Cardiac fibroblast (primary cell): ENCODE data around the gene ANKRD55.

Experiments
- DNase-seq, 2 donors: peaks; one replicate each; pipeline versions ENCODE4 v3.0.0 to v3.0.0-alpha.2; 2010; ENCODE audit warnings: low read depth in 2 of 2
- H3K4me3 ChIP-seq, 2 donors: replicated peaks in 1 of 2; 1 replicate in 1 of 2; 2 replicates in 1 of 2; pipeline ENCODE4 v1.5.1; 2011; ENCODE audit warnings: low read depth in 2 of 2, low read length in 2 of 2, mild to moderate bottlenecking in 2 of 2, moderate library complexity in 1 of 2
- TF ChIP-seq, protein P1 (sequence below): IDR thresholded peaks from one replicate; pipeline ENCODE4 v1.5.1; 2011; ENCODE audit warnings: low read depth, mild to moderate bottlenecking, low read length, inconsistent platforms

Gene ANKRD55

GRCh38 chr5:56078278-56079156, 154.6 kb downstream of the ANKRD55 start:
- no peak overlapping the region for H3K4me3 ChIP-seq
- TF ChIP-seq, protein P1, sequence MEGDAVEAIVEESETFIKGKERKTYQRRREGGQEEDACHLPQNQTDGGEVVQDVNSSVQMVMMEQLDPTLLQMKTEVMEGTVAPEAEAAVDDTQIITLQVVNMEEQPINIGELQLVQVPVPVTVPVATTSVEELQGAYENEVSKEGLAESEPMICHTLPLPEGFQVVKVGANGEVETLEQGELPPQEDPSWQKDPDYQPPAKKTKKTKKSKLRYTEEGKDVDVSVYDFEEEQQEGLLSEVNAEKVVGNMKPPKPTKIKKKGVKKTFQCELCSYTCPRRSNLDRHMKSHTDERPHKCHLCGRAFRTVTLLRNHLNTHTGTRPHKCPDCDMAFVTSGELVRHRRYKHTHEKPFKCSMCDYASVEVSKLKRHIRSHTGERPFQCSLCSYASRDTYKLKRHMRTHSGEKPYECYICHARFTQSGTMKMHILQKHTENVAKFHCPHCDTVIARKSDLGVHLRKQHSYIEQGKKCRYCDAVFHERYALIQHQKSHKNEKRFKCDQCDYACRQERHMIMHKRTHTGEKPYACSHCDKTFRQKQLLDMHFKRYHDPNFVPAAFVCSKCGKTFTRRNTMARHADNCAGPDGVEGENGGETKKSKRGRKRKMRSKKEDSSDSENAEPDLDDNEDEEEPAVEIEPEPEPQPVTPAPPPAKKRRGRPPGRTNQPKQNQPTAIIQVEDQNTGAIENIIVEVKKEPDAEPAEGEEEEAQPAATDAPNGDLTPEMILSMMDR = no peak
- peak; percentile 66 to 68 for DNase-seq

DNA sequence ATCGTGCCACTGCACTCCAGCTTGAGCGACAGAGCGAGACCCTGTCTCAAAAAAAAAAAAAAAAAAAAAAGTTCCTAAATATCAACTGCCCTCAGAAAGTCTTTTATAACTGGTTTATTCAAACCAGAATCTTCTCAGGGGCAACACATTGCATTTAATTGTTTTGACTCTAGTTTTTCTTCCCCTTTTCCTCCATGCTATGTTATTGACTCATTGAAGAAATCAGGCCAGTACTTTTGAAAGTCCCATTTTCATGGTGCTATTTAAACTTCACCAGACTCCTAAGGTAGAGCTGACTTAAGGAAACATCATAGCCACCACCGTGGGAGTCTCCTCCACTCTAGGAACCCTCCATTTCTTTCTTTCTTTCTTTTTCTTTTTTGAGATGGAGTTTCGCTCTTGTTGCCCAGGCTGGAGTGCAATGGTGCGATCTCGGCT, 155.3 kb downstream of the ANKRD55 start:
- DNase-seq = no peak
- no peak overlapping the region for H3K4me3 ChIP-seq
- TF ChIP-seq, protein P1 = no peak

GRCh38 chr5:56076486-56076885, 156.6 kb downstream of the ANKRD55 start:
- DNase-seq = no peak
- TF ChIP-seq, protein P1 = no peak
- H3K4me3 ChIP-seq = no peak overlapping the region

GRCh38 chr5:56075361-56075760, 157.8 kb downstream of the ANKRD55 start:
- H3K4me3 ChIP-seq = no peak overlapping the region
- TF ChIP-seq, protein P1 = no peak
- DNase-seq = peak; percentile 57 to 87

- TF ChIP-seq, protein P1 = no peak
- peak in 1 of 2 donors; percentile 44 for DNase-seq
- no peak overlapping the region for H3K4me3 ChIP-seq
These were observed 160.0 kb downstream of the ANKRD55 start for GRCh38 chr5:56072863-56073766.

- TF ChIP-seq, protein P1 = no peak
- no peak for DNase-seq
- no peak overlapping the region for H3K4me3 ChIP-seq
These were observed 161.7 kb downstream of the ANKRD55 start for GRCh38 chr5:56071470-56071869.
